ENCODE data around the gene EXOC4.

Gene EXOC4

GRCh38 chr7:133575726-133576440 lies 323.0 kb downstream of the EXOC4 start:
- no peak overlapping the region for H3K4me3 ChIP-seq (ENCODE audit: low read length)
- H3K27ac ChIP-seq (ENCODE audit: low read depth, low read length): no peak overlapping the region
- H4K20me1 ChIP-seq (ENCODE audit: control insufficient read depth, insufficient read depth, low read depth, low read length): no peaks in the 10 kb centered on the region
- H3K4me1 ChIP-seq (ENCODE audit: control insufficient read depth, low read length): no peaks in the 10 kb centered on the region
- no peak overlapping the region for H3K4me2 ChIP-seq (ENCODE audit: low read length)
- no peaks in the 10 kb centered on the region for H3K9me3 ChIP-seq (ENCODE audit: control insufficient read depth, insufficient read depth, low read length)
- TF ChIP-seq CTCF (IDR thresholded peaks at IDR 0.05; ENCODE audit: low read depth, low read length, poor library complexity, severe bottlenecking) (no peak), EZH2phosphoT487 (IDR thresholded peaks at IDR 0.05; ENCODE audit: borderline replicate concordance, low read length) (no peak)
- no peaks in the 10 kb centered on the region for H3K36me3 ChIP-seq (ENCODE audit: control insufficient read depth, low read length)
- H3K79me2 ChIP-seq (ENCODE audit: control insufficient read depth, low read length): no peaks in the 10 kb centered on the region
- no peaks in the 10 kb centered on the region for H3K27me3 ChIP-seq (ENCODE audit: control insufficient read depth, low read length)
- H3F3A ChIP-seq (ENCODE audit: control insufficient read depth, insufficient read depth): no peaks in the 10 kb centered on the region
- no peaks in the 10 kb centered on the region for H3K9me2 ChIP-seq (replicated peaks; ENCODE audit: control insufficient read depth, low read length)

- Histone ChIP-seq H3K27me3 (ENCODE audit: control insufficient read depth, low read length) (no peaks in the 10 kb centered on the region), H3K4me2 (ENCODE audit: low read length) (no peak overlapping the region), H3K4me1 (ENCODE audit: control insufficient read depth, low read length) (no peaks in the 10 kb centered on the region), H3K9me3 (ENCODE audit: control insufficient read depth, insufficient read depth, low read length) (no peaks in the 10 kb centered on the region), H3K27ac (ENCODE audit: low read depth, low read length) (no peak overlapping the region), H3K36me3 (ENCODE audit: control insufficient read depth, low read length) (no peaks in the 10 kb centered on the region), H3K4me3 (ENCODE audit: low read length) (no peak overlapping the region), H4K20me1 (ENCODE audit: control insufficient read depth, insufficient read depth, low read depth, low read length) (no peaks in the 10 kb centered on the region), H3K79me2 (ENCODE audit: control insufficient read depth, low read length) (no peaks in the 10 kb centered on the region), H3F3A (ENCODE audit: control insufficient read depth, insufficient read depth) (no peaks in the 10 kb centered on the region), H3K9me2 (replicated peaks; ENCODE audit: control insufficient read depth, low read length) (no peaks in the 10 kb centered on the region)
- TF ChIP-seq EZH2phosphoT487 (IDR thresholded peaks at IDR 0.05; ENCODE audit: borderline replicate concordance, low read length): no peak
- TF ChIP-seq CTCF (IDR thresholded peaks at IDR 0.05; ENCODE audit: low read depth, low read length, poor library complexity, severe bottlenecking): no peak
Observed at GRCh38 chr7:133576612-133577168, 323.8 kb downstream of the EXOC4 start.

- H3K9me2 ChIP-seq (replicated peaks; ENCODE audit: control insufficient read depth, low read length): no peaks in the 10 kb centered on the region
- no peaks in the 10 kb centered on the region for H3F3A ChIP-seq (ENCODE audit: control insufficient read depth, insufficient read depth)
- no peaks in the 10 kb centered on the region for H3K9me3 ChIP-seq (ENCODE audit: control insufficient read depth, insufficient read depth, low read length)
- H3K27ac ChIP-seq (ENCODE audit: low read depth, low read length): no peak overlapping the region
- H4K20me1 ChIP-seq (ENCODE audit: control insufficient read depth, insufficient read depth, low read depth, low read length): no peaks in the 10 kb centered on the region
- TF ChIP-seq EZH2phosphoT487 (IDR thresholded peaks at IDR 0.05; ENCODE audit: borderline replicate concordance, low read length) (no peak), CTCF (IDR thresholded peaks at IDR 0.05; ENCODE audit: low read depth, low read length, poor library complexity, severe bottlenecking) (no peak)
- H3K4me3 ChIP-seq (ENCODE audit: low read length): no peak overlapping the region
- H3K79me2 ChIP-seq (ENCODE audit: control insufficient read depth, low read length): no peaks in the 10 kb centered on the region
- no peak overlapping the region for H3K4me2 ChIP-seq (ENCODE audit: low read length)
- H3K4me1 ChIP-seq (ENCODE audit: control insufficient read depth, low read length): 0 out of 2 replicates have a peak, but pooled peaks cover 3% of the 10 kb centered on the region
- no peaks in the 10 kb centered on the region for H3K36me3 ChIP-seq (ENCODE audit: control insufficient read depth, low read length)
- H3K27me3 ChIP-seq (ENCODE audit: control insufficient read depth, low read length): no peaks in the 10 kb centered on the region
Observed at GRCh38 chr7:133582766-133583523, 330.1 kb downstream of the EXOC4 start.

Measured in DOHH2 (cell line).